DMS 273 (cell line): ENCODE measurements around the gene BTBD2.

Source experiments
- DNase-seq: peaks from one replicate; lab custom pipeline; 2025; ENCODE audit not compliant: unreplicated experiment; lab: John Stamatoyannopoulos, UW

BTBD2 gene

DNA sequence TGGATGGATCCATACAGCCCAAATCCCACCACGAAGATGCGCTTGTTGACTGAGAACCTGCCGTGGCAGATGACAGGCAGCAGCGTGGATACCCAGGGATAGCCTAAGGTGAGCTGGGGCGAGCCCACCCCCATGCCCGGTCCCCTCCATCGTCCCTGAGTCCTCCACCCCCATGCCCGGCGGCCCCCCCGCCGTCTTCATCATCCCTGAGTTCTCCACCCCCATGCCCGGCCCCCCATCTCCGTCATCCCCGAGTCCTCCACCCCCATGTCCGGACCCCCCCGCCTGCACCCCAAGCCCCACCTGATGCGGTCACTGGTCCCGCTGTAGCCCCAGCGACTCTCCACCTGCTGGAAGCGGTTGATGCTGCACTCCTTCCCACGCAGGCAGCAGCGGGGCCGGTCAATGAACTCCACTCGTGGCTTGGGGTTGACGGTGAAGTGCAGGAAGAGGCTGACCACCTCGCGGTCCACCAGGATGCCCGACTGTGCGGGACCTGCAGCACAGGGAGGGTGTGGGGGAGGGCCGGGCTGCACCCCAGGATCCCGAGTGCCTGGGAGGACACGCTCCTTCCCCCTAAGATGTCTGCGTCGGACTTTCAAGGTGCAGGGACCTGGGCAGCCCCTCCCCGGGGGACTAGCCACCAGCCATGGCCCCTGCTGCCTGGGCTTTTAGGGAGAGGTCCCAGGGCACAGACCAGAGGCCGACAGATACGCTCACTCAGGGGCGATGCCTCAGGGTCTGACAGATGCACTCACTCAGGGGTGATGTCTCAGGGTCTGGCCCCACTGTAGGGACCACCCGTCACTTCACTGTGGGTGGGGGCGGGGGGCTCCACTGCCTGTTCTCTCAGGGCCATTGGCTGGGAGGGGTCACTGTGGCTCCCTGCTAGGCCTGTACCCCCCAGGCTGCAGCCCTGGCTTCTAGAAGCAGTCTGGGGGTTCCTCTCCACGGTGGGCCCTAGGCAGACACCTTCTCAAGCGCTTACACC, 28.0 kb downstream of the BTBD2 start:
- DNase-seq = no peak

DNA sequence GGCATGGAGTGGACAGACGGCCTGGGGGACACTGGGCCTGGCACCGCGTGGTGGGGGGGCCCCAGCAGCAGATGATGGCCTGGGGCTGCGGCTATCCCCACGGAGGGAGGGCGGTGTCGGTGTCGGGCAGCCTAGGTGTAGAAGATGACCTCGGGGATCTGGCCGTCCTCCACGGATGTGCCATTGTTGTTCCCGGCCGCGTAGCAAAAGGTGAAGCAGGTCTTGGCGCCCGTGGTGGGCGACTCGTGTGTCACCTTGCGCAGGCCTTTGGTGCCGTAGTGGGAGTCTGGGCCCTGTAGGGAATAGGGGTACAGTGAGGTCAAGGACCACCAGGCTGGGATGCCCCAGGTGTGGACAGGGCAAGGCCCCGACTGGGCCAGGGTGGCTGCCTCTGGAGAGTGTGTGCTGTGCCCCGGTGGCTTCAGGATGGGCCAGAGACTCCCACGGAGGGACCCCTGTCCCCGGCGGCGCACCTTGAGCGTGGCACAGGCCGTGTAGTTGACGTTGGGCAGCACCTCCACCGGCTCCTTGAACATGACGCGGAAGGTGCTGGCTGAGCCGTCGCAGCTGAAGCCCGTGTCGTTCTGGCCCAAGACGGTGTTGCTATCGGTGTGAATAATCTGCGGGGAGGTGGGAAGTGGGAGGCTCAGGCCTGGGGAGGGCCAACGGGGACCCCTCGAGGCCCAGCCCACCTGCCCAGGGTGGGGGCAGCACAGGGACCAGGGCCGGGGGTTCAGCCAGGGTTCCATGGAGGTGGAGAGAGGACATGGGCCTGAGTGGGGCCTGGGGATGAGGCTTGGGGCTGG, 29.0 kb downstream of the BTBD2 start:
- no peak for DNase-seq

DNA sequence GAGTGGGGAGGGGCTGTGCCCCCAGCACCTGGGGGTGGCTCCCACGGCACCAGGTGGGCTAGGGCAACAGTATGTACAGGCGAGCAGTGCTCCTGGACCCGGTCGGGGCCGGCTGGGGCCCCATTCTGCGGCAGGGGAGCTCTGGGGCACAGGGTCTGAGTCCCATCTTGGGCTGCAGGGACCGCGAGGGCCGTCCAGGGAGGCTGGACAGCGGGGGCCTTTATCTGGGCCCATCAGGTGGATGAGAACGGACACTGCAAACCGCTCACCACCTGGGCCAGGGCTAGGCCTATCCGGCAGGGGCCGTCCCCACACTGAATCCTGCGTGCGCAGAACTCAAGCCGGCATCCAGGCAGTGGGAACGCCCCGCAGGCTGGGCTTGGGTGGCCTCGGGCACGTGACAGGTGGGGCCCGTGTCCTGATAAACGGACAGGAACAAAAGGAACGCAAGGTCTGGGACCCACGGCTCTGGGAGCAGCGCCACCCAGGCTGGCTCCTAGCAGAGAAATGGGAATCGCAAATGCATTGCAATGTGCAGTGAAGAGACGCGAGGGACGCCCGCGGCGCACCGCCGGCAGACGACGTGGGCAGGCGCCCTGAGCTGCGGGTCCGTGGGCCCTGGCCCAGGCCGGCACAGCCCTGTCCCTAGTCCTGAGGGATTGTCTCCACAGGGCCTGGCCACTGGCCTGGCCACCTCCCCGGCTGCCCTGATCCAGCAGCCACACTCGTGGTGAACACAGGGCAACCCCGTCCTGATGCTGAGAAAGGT, 29.7 kb downstream of the BTBD2 start:
- no peak for DNase-seq

DNA sequence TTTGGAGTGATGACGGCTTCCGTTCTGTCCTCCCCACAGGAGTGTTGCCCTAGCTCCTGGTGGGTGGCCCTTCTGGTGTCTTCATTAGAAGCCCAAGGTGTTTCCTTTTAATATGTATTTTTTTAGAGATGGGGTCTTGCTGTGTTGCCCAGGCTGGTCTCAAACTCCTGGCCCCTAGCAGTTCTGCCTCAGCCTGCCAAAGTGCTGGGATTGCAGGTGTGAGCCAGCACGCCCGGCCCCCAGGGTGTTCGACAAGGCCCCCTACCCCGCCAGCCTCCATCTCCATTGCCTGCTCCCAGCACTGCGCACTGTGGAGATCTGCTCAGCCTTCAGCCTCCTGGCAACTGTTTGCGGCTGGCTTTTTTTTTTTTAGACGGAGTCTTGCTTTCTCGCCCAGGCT, 31.2 kb downstream of the BTBD2 start:
- DNase-seq = no peak

DNA sequence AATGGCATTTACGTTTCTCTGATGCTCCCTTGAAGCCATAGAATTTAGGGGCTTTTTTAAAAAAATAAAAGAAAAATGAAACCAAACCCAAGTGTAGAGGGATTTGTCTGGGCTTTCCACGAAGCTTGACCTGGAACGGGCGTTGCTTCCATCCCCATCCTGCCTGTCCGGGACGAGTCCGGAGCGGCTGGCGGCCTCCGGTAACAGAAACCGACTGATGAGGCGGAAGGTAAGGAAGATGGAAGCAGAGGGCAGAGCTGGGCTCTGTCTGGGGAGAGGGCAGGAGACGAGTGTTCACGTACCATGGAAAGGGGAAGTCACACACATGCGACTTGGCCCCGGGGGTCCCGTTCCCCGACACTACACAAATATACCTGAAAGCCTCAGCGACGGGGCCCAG, 34.3 kb downstream of the BTBD2 start:
- no peak for DNase-seq

DNA sequence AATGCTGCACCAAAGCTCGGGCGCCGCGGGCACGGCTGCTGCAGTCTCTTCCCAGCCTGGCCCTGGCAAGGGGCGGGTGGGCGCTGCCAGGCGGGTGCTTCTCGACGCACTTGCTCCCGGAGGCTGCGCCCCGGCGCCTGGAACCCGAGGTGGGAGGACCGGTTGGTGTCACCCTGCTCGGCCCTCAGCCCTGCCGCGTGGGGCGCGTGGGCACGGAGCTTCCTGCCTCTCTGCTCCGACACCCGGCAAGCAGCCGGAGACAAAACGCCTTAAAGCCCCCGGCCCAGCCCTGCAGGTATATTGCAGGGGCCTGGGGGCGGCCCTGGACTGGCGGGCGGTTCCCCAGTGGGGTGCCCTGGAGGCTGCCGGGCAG, 34.7 kb downstream of the BTBD2 start:
- DNase-seq = no peak

DNA sequence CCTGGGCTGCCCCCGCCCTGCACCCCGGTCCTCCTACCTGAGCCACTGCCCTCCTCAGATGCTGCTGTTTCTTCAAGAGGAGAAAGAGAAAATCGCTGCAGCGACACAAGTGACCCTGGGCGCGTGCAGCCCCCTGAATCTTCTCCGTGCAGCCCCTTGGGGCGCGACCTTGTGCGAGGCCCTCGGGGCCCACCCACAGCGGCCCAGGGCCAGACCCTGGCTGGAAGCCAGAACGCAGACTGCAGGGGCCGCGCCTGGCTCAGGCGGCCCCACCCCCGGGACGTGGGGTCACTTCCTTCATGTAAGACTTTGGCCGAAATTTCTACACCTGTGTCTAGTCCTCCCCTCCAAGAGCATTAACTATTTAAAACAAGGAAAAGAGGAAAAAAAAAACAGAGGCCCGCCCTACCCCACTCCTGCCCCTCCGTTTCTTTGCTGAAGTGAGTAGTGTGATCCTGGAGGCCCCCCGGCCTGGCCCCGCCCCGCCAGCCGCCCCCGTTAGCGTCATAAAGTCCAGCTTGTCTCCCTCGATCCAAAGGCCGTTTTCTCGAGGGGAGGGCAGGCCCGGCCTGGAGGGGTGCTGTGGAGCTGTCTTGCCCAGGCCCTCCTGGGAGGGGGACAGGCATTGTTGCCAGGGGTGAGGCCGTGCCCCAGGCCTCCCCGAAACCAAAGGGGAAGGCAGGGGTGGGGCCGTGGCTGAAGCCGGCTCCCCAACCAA, 35.3 kb downstream of the BTBD2 start:
- no peak for DNase-seq

DNA sequence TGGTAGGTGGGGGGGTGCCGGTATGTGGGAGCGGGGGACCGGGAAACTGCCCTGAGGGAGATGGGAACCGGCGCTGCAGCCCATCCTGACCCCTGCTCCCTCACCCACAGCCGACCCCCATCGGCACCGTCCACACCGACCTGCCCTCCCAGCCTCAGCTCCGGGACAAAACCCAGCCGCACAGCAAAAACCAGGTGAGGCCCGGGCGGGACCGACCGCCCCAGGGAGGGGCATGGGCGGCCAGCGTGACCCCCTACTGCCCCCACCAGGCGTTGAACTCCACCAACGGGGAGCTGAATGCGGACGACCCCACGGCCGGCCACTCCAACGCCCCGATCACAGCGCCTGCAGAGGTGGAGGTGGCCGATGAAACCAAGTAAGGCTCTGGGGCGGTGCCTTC, 35.9 kb downstream of the BTBD2 start:
- no peak for DNase-seq

DNA sequence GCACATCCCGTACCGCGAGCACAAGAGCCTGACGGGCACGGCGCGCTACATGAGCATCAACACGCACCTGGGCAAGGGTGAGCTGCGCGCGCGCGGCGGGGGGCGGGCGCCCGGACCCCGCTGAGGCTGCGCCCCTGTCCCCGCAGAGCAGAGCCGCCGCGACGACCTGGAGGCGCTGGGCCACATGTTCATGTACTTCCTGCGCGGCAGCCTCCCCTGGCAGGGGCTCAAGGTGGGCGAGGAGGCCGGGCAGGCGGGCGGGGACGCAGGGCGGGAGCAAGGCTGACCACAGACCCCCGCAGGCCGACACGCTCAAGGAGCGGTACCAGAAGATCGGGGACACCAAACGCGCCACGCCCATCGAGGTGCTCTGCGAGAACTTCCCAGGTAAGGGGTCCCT, 36.5 kb downstream of the BTBD2 start:
- no peak for DNase-seq

DNA sequence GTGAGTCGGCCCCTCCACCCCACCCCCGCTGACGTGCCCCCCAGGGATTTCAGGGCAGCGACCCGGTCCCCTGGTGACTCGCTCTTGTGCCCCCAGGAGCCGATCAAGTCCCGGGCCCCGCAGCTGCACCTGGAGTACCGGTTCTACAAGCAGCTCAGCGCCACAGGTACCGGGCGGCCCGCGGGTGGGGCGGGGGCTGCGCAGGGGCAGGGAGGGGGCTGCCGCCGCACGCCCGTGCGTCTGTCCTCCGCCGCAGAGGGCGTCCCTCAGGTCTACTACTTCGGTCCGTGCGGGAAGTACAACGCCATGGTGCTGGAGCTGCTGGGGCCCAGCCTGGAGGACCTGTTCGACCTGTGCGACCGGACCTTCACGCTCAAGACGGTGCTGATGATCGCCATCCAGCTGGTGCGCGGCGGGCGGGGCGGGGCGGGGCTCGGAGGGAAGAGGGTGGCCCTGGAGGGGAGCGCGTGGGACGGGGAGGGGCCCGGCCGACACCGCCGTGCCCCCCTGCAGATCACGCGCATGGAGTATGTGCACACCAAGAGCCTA, 37.1 kb downstream of the BTBD2 start:
- DNase-seq = no peak

DNA sequence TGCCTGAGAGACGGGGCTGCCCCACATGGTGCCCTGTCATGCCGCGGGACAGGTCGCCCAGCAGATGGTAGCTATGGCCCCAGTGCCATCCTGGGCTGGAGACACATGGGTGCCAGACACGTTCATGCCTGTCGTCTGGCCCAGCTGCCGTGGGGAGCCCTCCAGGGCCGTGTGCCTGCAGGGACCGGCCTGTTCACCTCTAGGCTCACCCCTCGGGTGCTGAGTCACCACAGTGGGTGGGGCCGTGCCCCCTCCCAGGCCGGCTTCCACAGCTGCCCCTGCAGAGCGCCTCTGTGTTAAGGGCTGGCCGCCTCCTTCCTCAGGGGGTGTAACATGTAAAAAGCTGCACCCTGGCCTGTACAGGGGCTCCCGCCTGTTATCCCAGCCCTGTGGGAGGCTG, 38.4 kb downstream of the BTBD2 start:
- DNase-seq = peak; percentile 60

DNA sequence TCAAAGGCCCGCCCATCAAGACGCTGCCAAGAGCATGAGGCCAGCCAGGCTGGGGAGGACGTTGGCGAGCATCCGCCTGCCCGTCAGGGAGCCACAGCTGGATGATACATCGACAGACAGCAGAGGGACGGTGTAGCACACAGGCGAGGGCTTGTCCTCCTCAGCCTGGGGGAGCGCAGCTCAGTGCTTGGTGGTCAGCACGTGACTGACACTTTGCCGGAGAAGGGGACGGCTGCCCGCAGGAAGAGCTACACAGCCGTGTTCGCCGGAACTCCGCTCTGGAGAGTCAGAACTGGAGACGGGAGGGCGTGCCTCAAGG, 40.4 kb downstream of the BTBD2 start:
- no peak for DNase-seq

DNA sequence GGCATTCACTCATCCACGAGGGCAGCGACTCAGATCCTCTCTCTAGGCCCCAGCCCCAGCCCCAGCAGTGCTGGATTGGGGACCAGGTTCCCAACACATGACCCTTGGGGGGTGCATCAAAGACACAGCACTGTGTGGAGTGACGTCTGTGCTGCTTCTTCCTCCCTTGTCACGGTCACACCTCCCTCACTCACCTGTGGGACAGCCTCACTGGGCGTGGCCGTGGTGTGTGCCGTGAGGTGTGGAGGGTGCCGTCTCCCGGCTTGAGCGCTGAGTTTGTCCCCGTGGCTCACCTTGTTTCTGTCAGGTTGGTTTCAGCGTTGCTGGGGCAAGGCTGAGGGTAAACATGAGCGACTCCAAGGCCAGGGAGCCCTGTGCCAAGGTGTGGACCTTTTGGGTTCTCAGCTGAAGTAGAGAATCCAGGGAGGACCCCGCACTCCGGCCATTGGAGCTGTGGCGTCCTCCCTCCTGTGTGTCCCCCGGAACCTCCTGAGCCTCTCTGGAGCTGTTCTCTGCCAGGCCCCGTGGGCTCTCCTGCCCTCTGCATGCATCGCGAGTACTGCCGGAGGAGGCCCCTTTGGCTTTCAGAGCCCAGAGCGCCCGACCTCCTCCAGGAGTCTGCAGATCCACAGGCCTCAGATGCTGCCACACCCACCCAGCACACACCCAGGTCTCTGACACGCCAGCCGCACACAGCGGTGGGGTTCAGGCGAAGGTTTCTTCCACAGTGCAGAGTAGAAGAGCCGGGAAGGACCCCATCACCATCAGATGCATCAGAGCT, 40.9 kb downstream of the BTBD2 start:
- no peak for DNase-seq

DNA sequence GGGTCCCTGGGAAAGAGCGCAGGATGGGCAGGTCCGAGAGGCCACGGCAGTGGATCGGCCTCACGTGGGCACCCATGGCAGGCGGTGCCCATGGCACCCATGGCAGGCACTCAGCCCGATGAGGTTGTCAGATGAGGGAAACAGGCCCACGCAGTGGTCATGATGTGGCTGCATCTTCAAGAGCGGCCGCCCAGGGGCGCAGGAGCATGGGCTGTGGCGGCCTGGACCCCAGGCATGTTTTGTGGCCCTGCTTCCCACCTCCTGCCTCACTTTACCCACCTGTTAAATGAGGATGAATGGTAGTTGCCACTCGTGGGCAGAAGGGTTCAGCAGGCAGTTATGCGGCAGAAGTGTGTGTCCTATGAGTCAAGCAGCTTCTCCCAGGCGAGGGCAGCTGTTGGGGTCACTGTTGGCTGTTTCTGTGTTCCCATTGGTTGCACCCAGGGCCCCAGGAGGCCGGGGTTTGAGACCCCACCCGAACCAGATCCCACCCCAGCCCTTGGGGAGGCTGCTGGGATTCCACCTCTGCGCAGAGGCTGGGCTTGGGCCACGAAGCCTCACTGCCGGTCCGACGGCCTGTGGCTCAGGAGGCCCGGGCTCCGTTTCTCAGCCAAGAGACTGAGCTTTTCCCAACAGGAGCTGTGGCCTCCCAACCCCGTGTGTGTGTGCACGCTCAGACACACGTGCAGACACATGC, 44.6 kb downstream of the BTBD2 start:
- no peak for DNase-seq

DNA sequence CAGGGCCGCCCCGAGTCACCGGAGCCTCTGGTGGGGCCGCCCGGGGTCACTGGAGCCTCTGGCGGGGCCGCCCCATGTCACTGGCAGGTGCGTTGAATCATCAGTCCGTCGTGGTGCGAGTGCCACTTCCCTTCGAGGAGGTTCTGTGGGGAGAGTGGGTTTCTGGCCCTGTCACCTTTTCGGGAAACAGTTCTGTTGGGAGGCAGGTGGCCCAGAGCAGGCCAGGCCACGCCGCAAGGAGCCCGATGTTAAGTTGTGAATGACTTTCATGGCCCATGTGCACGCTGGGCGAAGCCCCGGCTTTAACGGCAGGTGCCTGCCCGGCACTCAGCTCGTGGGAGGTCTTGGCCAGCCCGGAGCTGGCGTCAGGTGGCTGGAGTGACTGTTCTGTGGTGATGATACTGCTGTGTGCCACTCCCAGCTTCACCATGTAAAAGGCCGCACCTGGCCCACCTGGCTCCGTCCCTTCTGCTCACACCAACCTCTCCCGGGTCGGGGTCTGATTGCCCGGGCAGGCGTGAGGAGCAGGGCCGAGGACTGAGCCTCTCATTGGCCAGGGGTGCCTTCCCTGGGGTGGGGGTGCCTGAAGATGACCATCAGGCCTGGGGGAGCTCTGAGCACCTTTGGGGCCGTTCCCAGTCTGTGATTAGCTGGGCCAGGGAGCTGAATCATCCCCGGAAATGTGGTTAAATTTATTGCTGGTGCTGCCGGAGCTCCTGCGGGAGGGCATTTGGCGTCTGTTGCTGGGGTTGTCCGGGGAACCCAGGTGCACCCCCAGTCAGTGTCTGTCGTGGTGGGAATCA, 45.3 kb downstream of the BTBD2 start:
- no peak for DNase-seq

DNA sequence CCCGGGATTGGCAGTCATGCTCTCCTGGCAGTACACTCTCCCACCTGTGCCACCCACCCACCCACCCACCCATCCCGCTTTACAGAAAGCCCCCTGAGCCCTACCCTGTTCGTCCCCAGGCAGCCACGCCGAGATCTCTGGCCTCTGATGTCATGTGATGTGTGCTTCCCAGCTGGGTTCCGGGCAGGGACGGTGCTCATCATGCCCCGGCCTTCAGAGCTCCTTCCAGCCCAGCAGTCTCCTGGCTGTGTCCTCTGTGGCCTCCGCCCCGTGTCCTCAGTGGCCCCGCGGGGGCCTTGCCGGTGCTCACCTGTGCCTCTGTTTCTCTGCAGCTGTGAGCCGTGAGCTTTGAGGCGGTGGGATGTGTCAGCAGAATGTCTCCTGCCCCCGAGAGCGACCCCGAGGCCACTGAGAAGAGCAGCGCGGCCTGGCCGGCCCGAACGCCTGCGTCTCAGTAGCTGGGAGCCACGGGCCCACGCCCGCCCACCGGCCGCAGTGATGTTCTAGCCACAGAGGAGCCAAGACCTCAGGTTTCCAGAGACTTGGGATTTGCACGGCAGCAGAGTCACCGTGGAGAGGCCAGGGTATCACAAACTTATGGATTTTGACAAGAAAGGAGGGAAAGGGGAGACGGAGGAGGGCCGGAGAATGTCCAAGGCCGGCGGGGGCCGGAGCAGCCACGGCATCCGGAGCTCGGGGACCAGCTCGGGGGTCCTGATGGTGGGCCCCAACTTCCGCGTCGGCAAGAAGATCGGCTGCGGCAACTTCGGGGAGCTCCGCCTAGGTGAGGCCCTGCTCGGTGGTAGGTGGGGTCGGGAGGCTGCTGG, 46.1 kb downstream of the BTBD2 start:
- no peak for DNase-seq

DNA sequence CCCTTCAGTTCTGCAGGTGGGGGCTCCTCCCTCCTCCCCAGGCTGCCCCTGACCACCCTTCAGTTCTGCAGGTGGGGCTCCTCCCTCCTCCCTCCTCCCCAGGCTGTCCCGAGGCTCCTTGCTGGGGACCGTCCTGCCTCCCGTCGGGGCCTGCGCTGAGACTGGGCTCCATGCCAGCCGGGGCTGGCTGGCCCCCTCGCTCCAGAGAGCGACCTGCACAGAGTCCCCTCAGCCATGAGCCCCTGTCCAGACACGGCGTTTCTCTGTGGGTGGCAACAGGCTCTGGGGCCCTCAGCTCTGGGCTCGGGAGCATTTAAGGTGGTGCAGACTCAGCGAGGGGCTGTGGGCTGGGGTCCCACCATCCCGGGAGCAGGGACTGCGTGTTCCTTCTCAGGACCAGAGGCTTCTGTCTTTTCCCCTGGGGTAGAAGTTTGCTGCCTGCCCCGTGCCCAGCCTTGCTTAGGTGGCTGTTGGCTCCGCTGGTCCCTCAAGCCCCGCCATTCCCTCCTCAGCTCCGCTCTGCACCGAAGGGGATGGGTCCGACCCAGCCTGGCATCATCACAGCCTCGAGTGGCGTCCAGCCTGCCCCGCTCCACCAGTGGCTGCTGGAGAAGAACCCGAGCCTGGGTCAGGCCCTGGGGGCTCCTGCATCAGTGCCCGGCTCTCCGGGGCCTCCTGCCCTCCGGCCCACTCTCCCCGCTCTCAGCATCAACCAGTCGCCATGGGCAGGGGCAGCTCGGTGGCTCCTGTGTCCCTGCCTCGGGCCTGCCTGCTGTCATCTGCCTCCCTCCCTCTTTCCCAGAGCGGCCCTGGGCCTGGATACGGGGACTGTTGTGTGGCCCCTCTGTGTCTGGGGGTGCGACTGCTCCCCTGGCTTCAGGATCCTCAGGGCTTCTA, 47.0 kb downstream of the BTBD2 start:
- DNase-seq = no peak
